Measurements from ENCODE around the gene DOCK4.

Gene DOCK4

DNA sequence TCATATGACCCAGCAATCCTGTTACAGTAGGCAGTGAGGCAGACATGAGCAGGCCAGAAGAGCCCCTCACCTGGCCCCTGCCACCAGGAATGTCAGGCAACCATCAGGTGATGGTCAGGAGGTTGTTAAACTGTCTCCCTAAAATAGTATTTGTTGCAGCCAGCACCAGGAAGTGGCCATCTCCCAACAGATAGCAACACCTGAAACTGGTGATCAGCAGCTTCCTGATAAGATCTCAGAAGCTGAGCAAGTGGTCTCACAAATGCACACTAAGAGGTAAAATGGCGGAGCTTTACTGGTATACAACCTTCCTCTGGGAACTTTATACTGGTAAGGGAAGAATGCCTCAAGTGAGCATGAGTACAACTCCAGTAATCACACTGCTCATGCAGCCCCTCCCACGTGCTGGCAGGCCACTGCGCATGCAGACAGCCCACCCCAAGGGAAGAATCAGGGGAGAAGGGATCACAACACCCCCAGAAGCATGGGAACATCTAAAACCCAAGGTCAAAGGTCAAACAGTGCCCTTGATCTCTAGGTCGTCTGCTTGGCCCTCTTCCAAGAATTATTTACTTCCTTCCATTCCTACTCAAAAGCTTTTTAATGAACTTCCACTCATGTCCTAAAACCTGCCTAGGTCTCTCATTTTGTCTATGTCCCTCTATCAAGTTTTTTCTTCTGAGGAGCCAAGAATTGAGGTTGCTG, 133.5 kb downstream of the DOCK4 start:
- H2AFZ ChIP-seq (ENCODE audit: low read depth, low read length), result no peak overlapping the region
- no peaks in the 10 kb centered on the region for H3K36me3 ChIP-seq (ENCODE audit: control insufficient read depth in 1 of 2, insufficient read depth in 2 of 2, low read depth in 1 of 2, low read length in 2 of 2)
- H3K9me3 ChIP-seq (ENCODE audit: control insufficient read depth, low read length), result peaks cover 14% of the 10 kb centered on the region
- no peak overlapping the region for H3K4me3 ChIP-seq (ENCODE audit: insufficient read depth in 1 of 2, low read depth in 1 of 2, low read length in 2 of 2)
- H3K23ac ChIP-seq (ENCODE audit: low read length in 2 of 2), result no peak overlapping the region
- no peak overlapping the region for H3K9ac ChIP-seq (ENCODE audit: low read length)
- H4K91ac ChIP-seq (ENCODE audit: low read length), result no peak overlapping the region
- DNase-seq, result no peak
- H3K14ac ChIP-seq (ENCODE audit: low read length in 2 of 2), result no peak overlapping the region
- peaks cover 7% of the 10 kb centered on the region for H3K4me1 ChIP-seq (ENCODE audit: control insufficient read depth, insufficient read depth, low read depth, low read length)
- peak overlapping the region; percentile 76 for H2AK5ac ChIP-seq (ENCODE audit: low read length, severe bottlenecking)
- no peaks in the 10 kb centered on the region for H3K27me3 ChIP-seq (ENCODE audit: control insufficient read depth in 1 of 2, insufficient read depth in 1 of 2, low read length in 2 of 2)
- peak overlapping the region; percentile 14 for H4K8ac ChIP-seq (ENCODE audit: low read length)
- H2BK12ac ChIP-seq (ENCODE audit: low read length in 2 of 2), result peak overlapping the region; percentile 29 to 32
- no peak overlapping the region for H2BK5ac ChIP-seq (ENCODE audit: low read depth, low read length, poor library complexity, severe bottlenecking)
- no peak overlapping the region for H3K4me2 ChIP-seq (ENCODE audit: low read length, poor library complexity, severe bottlenecking)
- no peak overlapping the region for H2BK15ac ChIP-seq (ENCODE audit: low read depth, poor library complexity, severe bottlenecking)
- no peak overlapping the region for H3K27ac ChIP-seq (ENCODE audit: low read length, poor library complexity, severe bottlenecking)
- peak overlapping the region in 1 of 2 experiments; percentile 49 for H3K18ac ChIP-seq (ENCODE audit: low read depth in 1 of 2, low read length in 2 of 2)
- H3K4ac ChIP-seq (ENCODE audit: low read depth in 1 of 2, low read length in 2 of 2), result peak overlapping the region in 1 of 2 experiments; percentile 16
- 85% methylated on average over 4 of the region's 4 CpGs for WGBS
- H2BK120ac ChIP-seq (ENCODE audit: low read depth, low read length), result no peak overlapping the region
- H3K79me1 ChIP-seq (replicated peaks; ENCODE audit: low read length, poor library complexity, severe bottlenecking), result peaks cover 16% of the 10 kb centered on the region

DNA sequence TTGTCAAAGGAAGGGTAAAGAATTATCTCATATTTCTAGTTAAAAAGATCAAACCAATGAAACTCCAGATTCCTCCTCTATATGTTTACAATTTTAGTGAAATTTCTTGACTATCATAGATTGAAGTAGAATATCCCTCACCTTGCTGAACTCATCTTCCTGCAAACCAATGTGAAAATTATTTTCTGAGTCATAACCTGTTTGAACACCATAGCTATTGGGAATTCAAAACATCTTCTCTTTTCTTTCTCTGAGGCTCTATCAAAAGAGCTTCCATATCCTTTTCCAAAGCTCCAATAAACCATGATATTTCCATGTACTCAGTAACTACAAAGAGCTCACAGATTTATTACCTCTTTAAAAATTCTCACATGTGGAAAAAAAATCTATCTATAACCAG, 134.3 kb downstream of the DOCK4 start:
- H3K4me3 ChIP-seq (ENCODE audit: insufficient read depth in 1 of 2, low read depth in 1 of 2, low read length in 2 of 2), result no peak overlapping the region
- H2BK12ac ChIP-seq (ENCODE audit: low read length in 2 of 2), result no peak overlapping the region
- H3K18ac ChIP-seq (ENCODE audit: low read depth in 1 of 2, low read length in 2 of 2), result no peak overlapping the region
- H4K91ac ChIP-seq (ENCODE audit: low read length), result no peak overlapping the region
- H3K27ac ChIP-seq (ENCODE audit: low read length, poor library complexity, severe bottlenecking), result no peak overlapping the region
- H2BK5ac ChIP-seq (ENCODE audit: low read depth, low read length, poor library complexity, severe bottlenecking), result no peak overlapping the region
- no peaks in the 10 kb centered on the region for H3K36me3 ChIP-seq (ENCODE audit: control insufficient read depth in 1 of 2, insufficient read depth in 2 of 2, low read depth in 1 of 2, low read length in 2 of 2)
- H3K9ac ChIP-seq (ENCODE audit: low read length), result no peak overlapping the region
- H3K9me3 ChIP-seq (ENCODE audit: control insufficient read depth, low read length), result peaks cover 14% of the 10 kb centered on the region
- peaks cover 16% of the 10 kb centered on the region for H3K79me1 ChIP-seq (replicated peaks; ENCODE audit: low read length, poor library complexity, severe bottlenecking)
- no peak overlapping the region for H4K8ac ChIP-seq (ENCODE audit: low read length)
- H3K14ac ChIP-seq (ENCODE audit: low read length in 2 of 2), result no peak overlapping the region
- H3K23ac ChIP-seq (ENCODE audit: low read length in 2 of 2), result no peak overlapping the region
- no peaks in the 10 kb centered on the region for H3K27me3 ChIP-seq (ENCODE audit: control insufficient read depth in 1 of 2, insufficient read depth in 1 of 2, low read length in 2 of 2)
- H2AFZ ChIP-seq (ENCODE audit: low read depth, low read length), result no peak overlapping the region
- H3K4me1 ChIP-seq (ENCODE audit: control insufficient read depth, insufficient read depth, low read depth, low read length), result peaks cover 8% of the 10 kb centered on the region
- no peak for DNase-seq
- H2AK5ac ChIP-seq (ENCODE audit: low read length, severe bottlenecking), result no peak overlapping the region
- H2BK15ac ChIP-seq (ENCODE audit: low read depth, poor library complexity, severe bottlenecking), result no peak overlapping the region
- H2BK120ac ChIP-seq (ENCODE audit: low read depth, low read length), result no peak overlapping the region
- no peak overlapping the region for H3K4me2 ChIP-seq (ENCODE audit: low read length, poor library complexity, severe bottlenecking)
- H3K4ac ChIP-seq (ENCODE audit: low read depth in 1 of 2, low read length in 2 of 2), result no peak overlapping the region

DNA sequence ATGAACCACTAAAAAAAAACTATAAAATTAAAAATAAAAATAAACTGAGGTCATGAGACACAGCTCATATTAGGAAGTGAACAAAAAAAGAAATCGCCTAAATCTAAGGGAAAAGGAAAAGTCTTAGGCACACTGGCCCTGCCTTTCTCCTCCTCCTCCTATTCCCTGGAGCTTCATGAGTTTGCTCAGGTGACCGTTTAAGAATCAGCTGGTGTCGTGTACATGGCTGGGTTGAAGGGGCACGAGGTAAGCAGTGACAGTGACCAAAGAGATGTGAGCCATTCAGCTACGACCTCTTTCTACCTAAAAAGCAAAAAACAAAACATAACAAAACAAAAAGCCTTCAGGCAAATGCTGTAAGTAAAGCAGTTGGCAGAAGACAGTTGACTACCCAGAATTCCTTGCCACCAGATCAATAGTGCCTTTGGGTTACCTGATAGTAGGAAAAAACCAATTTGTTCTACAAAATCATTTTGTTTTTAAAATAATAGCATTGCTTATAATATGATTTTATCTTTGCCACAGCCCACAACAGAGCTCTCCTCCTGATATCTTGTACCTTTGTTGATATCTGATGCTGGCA, 135.4 kb downstream of the DOCK4 start:
- Histone ChIP-seq H2AFZ (ENCODE audit: low read depth, low read length) (no peak overlapping the region), H3K4me3 (ENCODE audit: insufficient read depth in 1 of 2, low read depth in 1 of 2, low read length in 2 of 2) (no peak overlapping the region), H4K8ac (ENCODE audit: low read length) (no peak overlapping the region), H3K14ac (ENCODE audit: low read length in 2 of 2) (peak overlapping the region in 1 of 2 experiments; percentile 15), H3K23ac (ENCODE audit: low read length in 2 of 2) (no peak overlapping the region), H2BK120ac (ENCODE audit: low read depth, low read length) (no peak overlapping the region), H3K27me3 (ENCODE audit: control insufficient read depth in 1 of 2, insufficient read depth in 1 of 2, low read length in 2 of 2) (no peaks in the 10 kb centered on the region), H2BK12ac (ENCODE audit: low read length in 2 of 2) (no peak overlapping the region), H3K36me3 (ENCODE audit: control insufficient read depth in 1 of 2, insufficient read depth in 2 of 2, low read depth in 1 of 2, low read length in 2 of 2) (no peaks in the 10 kb centered on the region), H3K27ac (ENCODE audit: low read length, poor library complexity, severe bottlenecking) (peak overlapping the region; percentile 31), H2BK5ac (ENCODE audit: low read depth, low read length, poor library complexity, severe bottlenecking) (no peak overlapping the region), H3K4ac (ENCODE audit: low read depth in 1 of 2, low read length in 2 of 2) (no peak overlapping the region), H3K79me1 (replicated peaks; ENCODE audit: low read length, poor library complexity, severe bottlenecking) (peaks cover 20% of the 10 kb centered on the region), H3K9me3 (ENCODE audit: control insufficient read depth, low read length) (peaks cover 14% of the 10 kb centered on the region), H3K18ac (ENCODE audit: low read depth in 1 of 2, low read length in 2 of 2) (no peak overlapping the region), H4K91ac (ENCODE audit: low read length) (no peak overlapping the region), H2BK15ac (ENCODE audit: low read depth, poor library complexity, severe bottlenecking) (no peak overlapping the region), H3K4me1 (ENCODE audit: control insufficient read depth, insufficient read depth, low read depth, low read length) (peaks cover 13% of the 10 kb centered on the region), H3K9ac (ENCODE audit: low read length) (no peak overlapping the region), H2AK5ac (ENCODE audit: low read length, severe bottlenecking) (peak overlapping the region; percentile 13), H3K4me2 (ENCODE audit: low read length, poor library complexity, severe bottlenecking) (no peak overlapping the region)
- no peak for DNase-seq
- WGBS, result 86% methylated on average over 5 of the region's 5 CpGs

DNA sequence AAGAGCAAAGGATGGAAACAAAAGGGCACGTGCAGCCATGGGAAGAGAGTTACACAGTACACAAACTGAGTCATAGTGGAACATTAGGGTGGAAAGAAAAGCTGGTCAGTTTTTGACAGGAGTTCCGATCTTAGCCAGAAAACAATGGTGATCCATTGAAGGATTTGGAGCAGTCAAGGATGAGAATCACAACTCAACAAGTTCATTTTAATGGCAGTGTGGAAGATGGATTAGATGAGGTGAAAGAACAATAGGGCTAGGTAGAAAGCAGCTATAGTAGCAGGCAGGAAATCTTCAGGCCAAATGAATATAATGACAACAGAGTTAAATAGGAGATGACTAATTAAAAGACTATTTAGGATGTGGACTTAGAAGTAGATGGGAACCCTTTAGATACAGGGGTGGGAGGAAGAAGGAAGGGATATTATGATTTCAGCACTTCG, 136.3 kb downstream of the DOCK4 start:
- no peak overlapping the region for H3K14ac ChIP-seq (ENCODE audit: low read length in 2 of 2)
- H3K27me3 ChIP-seq (ENCODE audit: control insufficient read depth in 1 of 2, insufficient read depth in 1 of 2, low read length in 2 of 2), result no peaks in the 10 kb centered on the region
- no peak overlapping the region for H2AFZ ChIP-seq (ENCODE audit: low read depth, low read length)
- no peak overlapping the region for H3K18ac ChIP-seq (ENCODE audit: low read depth in 1 of 2, low read length in 2 of 2)
- 61% methylated on average over 3 of the region's 3 CpGs for WGBS
- peak; percentile 14 for DNase-seq
- no peak overlapping the region for H3K9ac ChIP-seq (ENCODE audit: low read length)
- peak overlapping the region; percentile 36 for H3K27ac ChIP-seq (ENCODE audit: low read length, poor library complexity, severe bottlenecking)
- peaks cover 13% of the 10 kb centered on the region for H3K4me1 ChIP-seq (ENCODE audit: control insufficient read depth, insufficient read depth, low read depth, low read length)
- H2BK5ac ChIP-seq (ENCODE audit: low read depth, low read length, poor library complexity, severe bottlenecking), result no peak overlapping the region
- no peak overlapping the region for H3K4me3 ChIP-seq (ENCODE audit: insufficient read depth in 1 of 2, low read depth in 1 of 2, low read length in 2 of 2)
- no peak overlapping the region for H2AK5ac ChIP-seq (ENCODE audit: low read length, severe bottlenecking)
- peaks cover 9% of the 10 kb centered on the region for H3K9me3 ChIP-seq (ENCODE audit: control insufficient read depth, low read length)
- H3K23ac ChIP-seq (ENCODE audit: low read length in 2 of 2), result no peak overlapping the region
- H4K8ac ChIP-seq (ENCODE audit: low read length), result no peak overlapping the region
- no peak overlapping the region for H2BK12ac ChIP-seq (ENCODE audit: low read length in 2 of 2)
- no peak overlapping the region for H4K91ac ChIP-seq (ENCODE audit: low read length)
- H2BK15ac ChIP-seq (ENCODE audit: low read depth, poor library complexity, severe bottlenecking), result no peak overlapping the region
- H2BK120ac ChIP-seq (ENCODE audit: low read depth, low read length), result no peak overlapping the region
- no peak overlapping the region for H3K4ac ChIP-seq (ENCODE audit: low read depth in 1 of 2, low read length in 2 of 2)
- no peak overlapping the region for H3K4me2 ChIP-seq (ENCODE audit: low read length, poor library complexity, severe bottlenecking)
- no peaks in the 10 kb centered on the region for H3K36me3 ChIP-seq (ENCODE audit: control insufficient read depth in 1 of 2, insufficient read depth in 2 of 2, low read depth in 1 of 2, low read length in 2 of 2)
- H3K79me1 ChIP-seq (replicated peaks; ENCODE audit: low read length, poor library complexity, severe bottlenecking), result peaks cover 17% of the 10 kb centered on the region
